PFSK-1 (cell line): ENCODE measurements around the gene PIGZ.

Source experiments
- FOXP2 ChIP-seq: optimal IDR thresholded peaks from 2 replicates; pipeline ENCODE3; 2011; ENCODE audit warnings: borderline replicate concordance, control low read depth, inconsistent platforms; ENCODE audit not compliant: insufficient read depth; ENCODE audit errors: extremely low read length, extremely low read depth
- POLR2AphosphoS5 ChIP-seq: IDR thresholded peaks from 2 replicates; pipeline ENCODE4 v1.6.1; 2012; ENCODE audit warnings: low read depth, mild to moderate bottlenecking, control low read depth, low read length, moderate library complexity
- SIN3A ChIP-seq: IDR thresholded peaks from 2 replicates; pipeline ENCODE4 v1.6.1; 2012; ENCODE audit warnings: mild to moderate bottlenecking, low read length, moderate library complexity, borderline replicate concordance; ENCODE audit not compliant: insufficient read depth
- TAF1 ChIP-seq: IDR thresholded peaks from 2 replicates; pipeline ENCODE4 v1.6.1; 2012; ENCODE audit warnings: low read length, control low read depth, borderline replicate concordance; ENCODE audit not compliant: insufficient read depth
- TF ChIP-seq, protein P1 (sequence below), 2 experiments: IDR thresholded peaks; 2 replicates each; pipeline versions ENCODE4 v1.6.1 to v1.8.0; 2011 to 2012; ENCODE audit warnings: low read depth in 2 of 2, low read length in 2 of 2, control low read depth in 1 of 2, inconsistent platforms in 1 of 2, mild to moderate bottlenecking in 1 of 2, moderate library complexity in 1 of 2; ENCODE audit not compliant: insufficient read depth in 1 of 2

The PIGZ gene

DNA sequence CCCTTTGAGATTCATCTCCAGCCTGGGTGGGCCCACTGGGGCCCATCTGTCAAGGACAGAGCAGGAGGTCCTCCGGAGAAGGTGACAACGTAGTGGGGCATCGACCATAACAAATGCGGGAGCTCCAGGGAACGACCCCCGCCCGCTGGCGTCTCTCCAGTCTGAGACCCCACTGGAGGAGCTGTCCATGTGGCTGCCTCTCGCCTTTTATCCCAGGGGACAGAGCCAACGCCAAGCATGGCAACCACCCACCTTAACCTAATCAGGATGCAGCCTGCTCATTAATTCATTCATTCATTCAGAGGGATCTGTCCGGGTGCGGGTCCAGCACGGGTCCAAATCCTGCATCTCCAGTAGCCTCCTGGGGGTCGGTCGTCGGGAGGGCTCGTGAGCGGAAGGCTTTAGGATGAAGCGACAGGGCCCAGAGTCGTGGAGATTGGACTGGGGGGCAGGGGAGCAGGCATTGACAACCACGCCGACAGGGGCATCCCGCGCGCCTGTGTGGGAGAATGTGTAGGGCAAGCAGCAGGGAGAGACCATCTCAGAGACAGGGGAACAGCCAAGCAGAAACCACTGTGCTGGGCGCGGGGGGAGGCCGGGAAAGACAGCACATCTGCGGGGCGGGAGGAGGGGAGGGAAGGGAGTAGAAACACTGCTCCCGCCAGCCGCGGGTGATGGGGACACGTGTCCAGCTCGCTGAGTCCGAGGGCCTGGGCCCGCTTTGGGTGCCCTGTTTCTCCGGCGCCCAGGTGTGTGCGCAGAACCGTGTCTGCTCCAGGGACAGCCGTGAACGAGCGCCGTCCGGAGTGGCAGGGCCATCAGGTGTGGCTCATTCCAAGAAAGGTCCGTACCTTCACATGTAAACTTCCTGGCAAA lies 1.9 kb downstream of the PIGZ start:
- TF ChIP-seq POLR2AphosphoS5 (no peak), TAF1 (no peak), SIN3A (no peak), FOXP2 (no peak)
- TF ChIP-seq, protein P1, sequence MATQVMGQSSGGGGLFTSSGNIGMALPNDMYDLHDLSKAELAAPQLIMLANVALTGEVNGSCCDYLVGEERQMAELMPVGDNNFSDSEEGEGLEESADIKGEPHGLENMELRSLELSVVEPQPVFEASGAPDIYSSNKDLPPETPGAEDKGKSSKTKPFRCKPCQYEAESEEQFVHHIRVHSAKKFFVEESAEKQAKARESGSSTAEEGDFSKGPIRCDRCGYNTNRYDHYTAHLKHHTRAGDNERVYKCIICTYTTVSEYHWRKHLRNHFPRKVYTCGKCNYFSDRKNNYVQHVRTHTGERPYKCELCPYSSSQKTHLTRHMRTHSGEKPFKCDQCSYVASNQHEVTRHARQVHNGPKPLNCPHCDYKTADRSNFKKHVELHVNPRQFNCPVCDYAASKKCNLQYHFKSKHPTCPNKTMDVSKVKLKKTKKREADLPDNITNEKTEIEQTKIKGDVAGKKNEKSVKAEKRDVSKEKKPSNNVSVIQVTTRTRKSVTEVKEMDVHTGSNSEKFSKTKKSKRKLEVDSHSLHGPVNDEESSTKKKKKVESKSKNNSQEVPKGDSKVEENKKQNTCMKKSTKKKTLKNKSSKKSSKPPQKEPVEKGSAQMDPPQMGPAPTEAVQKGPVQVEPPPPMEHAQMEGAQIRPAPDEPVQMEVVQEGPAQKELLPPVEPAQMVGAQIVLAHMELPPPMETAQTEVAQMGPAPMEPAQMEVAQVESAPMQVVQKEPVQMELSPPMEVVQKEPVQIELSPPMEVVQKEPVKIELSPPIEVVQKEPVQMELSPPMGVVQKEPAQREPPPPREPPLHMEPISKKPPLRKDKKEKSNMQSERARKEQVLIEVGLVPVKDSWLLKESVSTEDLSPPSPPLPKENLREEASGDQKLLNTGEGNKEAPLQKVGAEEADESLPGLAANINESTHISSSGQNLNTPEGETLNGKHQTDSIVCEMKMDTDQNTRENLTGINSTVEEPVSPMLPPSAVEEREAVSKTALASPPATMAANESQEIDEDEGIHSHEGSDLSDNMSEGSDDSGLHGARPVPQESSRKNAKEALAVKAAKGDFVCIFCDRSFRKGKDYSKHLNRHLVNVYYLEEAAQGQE (IDR thresholded peaks at IDR 0.05; ENCODE audit: insufficient read depth in 1 of 2, low read depth in 2 of 2, low read length in 2 of 2), result no peak

DNA sequence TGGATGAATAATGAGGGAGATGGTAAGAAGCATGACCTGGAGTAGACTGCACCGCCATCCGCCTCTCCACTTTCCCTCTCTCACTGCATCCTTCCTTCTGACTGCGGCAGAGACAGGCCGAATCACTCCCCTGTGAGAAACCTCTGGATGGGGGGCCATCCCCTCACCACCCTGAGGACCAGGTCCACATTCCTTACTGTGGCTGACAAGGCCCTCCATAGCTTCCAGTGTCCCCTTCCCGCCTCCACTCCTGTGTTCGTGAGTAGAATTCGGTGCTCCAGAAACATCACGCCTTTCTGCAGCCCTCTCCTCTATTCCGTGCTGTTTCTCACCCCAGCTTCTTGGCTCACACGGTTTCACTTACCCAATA lies 2.8 kb downstream of the PIGZ start:
- TF ChIP-seq, protein P1 (IDR thresholded peaks at IDR 0.05; ENCODE audit: insufficient read depth in 1 of 2, low read depth in 2 of 2, low read length in 2 of 2), result no peak
- TF ChIP-seq TAF1, result no peak
- no peak for TF ChIP-seq FOXP2
- TF ChIP-seq SIN3A, result no peak
- TF ChIP-seq POLR2AphosphoS5, result no peak

DNA sequence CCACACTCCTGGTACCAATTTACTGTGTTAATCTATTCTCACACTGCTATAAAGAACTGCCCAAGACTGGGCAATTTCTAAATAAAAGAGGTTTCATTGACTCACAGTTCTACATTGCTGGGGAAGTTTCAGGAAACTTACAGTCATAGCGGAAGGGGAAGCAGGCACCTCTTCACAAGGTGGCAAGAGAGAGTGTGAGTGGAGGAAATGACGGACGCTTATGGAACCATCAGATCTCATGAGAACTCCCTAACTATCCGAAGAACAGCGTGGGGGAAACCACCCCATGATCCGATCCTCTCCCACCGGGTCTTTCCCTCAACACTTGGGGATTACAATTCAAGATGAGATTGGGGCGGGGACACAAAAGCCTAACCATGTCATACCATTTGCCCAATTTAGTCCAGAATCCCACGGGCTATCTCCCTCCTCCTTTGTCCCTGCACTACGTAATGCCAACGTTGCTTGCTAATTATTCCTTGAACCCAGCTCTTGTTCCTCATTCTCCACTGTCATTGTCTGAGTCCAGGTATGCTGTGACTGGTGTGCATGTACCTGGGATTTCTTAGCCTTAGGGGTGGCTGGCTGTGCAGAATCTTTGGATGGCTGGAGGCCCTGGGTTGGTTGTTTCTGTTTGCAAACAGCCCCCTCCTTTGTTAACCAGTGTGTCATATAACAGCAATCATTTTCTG lies 3.4 kb downstream of the PIGZ start:
- TF ChIP-seq, protein P1 (IDR thresholded peaks at IDR 0.05; ENCODE audit: insufficient read depth in 1 of 2, low read depth in 2 of 2, low read length in 2 of 2), result no peak
- TF ChIP-seq POLR2AphosphoS5 (no peak), TAF1 (no peak), SIN3A (no peak), FOXP2 (no peak)

DNA sequence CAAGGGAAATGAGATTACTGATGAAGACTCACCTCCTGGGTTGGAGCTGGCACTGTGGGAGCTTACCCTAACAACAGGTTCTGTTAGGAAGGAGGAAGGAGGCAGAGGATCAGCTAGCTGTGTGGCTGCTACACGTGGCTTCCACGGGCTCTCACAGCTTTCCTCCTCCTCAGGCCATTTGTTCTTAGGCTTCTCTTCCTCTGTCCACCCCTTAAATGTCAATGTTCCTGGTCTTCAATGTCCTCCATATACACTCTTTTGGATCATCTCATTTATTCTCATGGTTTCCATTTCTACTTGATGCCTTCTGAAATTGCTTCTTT lies 5.0 kb downstream of the PIGZ start:
- TF ChIP-seq SIN3A (no peak), POLR2AphosphoS5 (no peak), TAF1 (no peak), FOXP2 (no peak)
- TF ChIP-seq, protein P1 (IDR thresholded peaks at IDR 0.05; ENCODE audit: insufficient read depth in 1 of 2, low read depth in 2 of 2, low read length in 2 of 2), result no peak
